ENCODE data around the gene ETV1.

Gene ETV1

GRCh38 chr7:13875496-13876074 lies 113.9 kb downstream of the ETV1 start:
- CTCF ChIA-PET = no interaction called here
- TF ChIP-seq, protein P1, sequence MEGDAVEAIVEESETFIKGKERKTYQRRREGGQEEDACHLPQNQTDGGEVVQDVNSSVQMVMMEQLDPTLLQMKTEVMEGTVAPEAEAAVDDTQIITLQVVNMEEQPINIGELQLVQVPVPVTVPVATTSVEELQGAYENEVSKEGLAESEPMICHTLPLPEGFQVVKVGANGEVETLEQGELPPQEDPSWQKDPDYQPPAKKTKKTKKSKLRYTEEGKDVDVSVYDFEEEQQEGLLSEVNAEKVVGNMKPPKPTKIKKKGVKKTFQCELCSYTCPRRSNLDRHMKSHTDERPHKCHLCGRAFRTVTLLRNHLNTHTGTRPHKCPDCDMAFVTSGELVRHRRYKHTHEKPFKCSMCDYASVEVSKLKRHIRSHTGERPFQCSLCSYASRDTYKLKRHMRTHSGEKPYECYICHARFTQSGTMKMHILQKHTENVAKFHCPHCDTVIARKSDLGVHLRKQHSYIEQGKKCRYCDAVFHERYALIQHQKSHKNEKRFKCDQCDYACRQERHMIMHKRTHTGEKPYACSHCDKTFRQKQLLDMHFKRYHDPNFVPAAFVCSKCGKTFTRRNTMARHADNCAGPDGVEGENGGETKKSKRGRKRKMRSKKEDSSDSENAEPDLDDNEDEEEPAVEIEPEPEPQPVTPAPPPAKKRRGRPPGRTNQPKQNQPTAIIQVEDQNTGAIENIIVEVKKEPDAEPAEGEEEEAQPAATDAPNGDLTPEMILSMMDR (IDR thresholded peaks at IDR 0.05; ENCODE audit: control extremely low read depth, extremely low read depth, low read depth, missing control alignments) = no peak
- DNase-seq (ENCODE audit: extremely low spot score) = no peak
- POLR2A ChIA-PET = no interaction called here

DNA sequence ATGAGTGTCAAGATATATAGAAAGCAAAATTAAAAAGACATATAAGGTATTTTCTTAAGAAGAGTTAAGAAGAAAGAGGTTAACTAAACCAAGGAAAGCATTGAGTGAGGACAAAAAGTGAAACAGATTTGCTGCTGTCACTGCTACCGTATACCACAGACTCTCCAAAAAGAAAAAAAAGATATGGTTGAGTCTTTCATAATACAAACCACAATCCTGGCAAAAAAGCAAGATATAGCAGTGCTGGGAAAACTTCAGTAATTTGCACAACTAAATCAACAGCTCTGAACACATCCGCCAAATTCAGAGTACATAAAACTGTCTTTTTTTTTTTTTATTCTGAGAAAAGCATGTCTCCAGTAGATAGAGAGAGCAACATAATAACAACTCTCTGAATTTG lies 114.7 kb downstream of the ETV1 start:
- ChIA-PET POLR2A (no interaction called here), CTCF (no interaction called here)
- TF ChIP-seq, protein P1 (IDR thresholded peaks at IDR 0.05; ENCODE audit: control extremely low read depth, extremely low read depth, low read depth, missing control alignments) = no peak
- DNase-seq (ENCODE audit: extremely low spot score) = no peak

DNA sequence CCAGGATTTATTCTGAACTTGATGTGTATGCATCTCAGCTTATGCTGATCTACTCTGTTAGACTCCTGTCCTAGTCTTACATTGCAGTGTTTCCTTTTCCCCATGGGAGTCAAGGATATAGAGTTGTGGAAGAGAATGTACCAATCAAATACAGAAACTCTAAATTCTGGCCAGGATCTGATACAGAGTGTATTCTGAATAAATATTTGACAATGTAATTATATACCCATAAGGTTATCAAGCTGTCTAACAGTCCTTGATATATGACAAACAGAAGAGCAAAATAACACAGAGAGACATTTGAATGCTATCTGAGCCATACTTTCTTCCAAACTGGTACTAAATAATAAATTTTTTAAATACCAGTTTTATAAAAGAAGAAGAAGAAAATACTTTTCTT lies 116.8 kb downstream of the ETV1 start:
- CTCF ChIA-PET = no interaction called here
- TF ChIP-seq, protein P1 (IDR thresholded peaks at IDR 0.05; ENCODE audit: control extremely low read depth, extremely low read depth, low read depth, missing control alignments) = no peak
- no peak for DNase-seq (ENCODE audit: extremely low spot score)

DNA sequence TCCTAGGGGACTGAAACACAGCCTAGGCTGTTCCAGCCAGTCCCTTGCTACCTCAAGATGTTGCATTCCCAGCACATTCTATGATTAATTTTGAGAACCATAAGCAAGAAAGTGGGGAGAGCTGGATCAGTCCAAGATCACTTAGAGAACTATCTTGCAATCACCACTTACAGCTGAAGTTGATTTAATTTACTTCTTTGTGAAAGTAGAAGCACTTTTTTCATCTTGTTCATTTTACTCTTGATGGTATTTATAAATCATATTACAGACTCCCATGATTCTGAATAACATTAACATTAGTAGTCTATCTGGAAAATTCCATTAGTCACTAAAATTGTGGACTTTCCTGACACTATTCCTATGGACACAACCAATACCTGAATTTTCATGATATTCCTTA lies 118.5 kb downstream of the ETV1 start:
- POLR2A ChIA-PET = no interaction called here
- CTCF ChIA-PET = no interaction called here
- no peak for DNase-seq (ENCODE audit: extremely low spot score)
- TF ChIP-seq, protein P1 (IDR thresholded peaks at IDR 0.05; ENCODE audit: control extremely low read depth, extremely low read depth, low read depth, missing control alignments) = no peak

More for the DNA sequence above, 116.8 kb downstream of the ETV1 start:
- POLR2A ChIA-PET = no interaction called here

DNA sequence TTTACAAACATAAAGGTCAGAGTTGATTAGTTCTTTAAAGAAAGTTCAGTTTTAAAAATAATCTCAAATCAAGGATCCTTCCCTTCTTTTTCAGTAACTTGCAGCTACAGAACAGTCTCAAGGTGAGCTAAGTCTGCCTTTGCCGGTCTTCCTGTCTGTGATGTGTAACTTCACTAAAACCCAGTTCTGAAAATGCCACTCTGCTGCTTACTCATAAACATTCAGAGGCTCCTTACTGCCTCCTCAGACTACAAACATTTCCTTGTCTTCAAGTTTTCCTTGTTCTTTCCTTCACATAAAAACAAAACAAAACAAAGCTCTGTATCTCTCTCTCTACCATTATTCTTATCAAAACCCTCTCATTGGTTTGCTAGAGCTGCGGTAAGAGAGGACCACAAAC lies 128.7 kb downstream of the ETV1 start:
- TF ChIP-seq, protein P1 (IDR thresholded peaks at IDR 0.05; ENCODE audit: control extremely low read depth, extremely low read depth, low read depth, missing control alignments) = no peak
- ChIA-PET POLR2A (no interaction called here), CTCF (no interaction called here)
- DNase-seq (ENCODE audit: extremely low spot score) = no peak

GRCh38 chr7:13856012-13856411 lies 133.5 kb downstream of the ETV1 start:
- TF ChIP-seq, protein P1 (IDR thresholded peaks at IDR 0.05; ENCODE audit: control extremely low read depth, extremely low read depth, low read depth, missing control alignments) = no peak
- CTCF ChIA-PET = no interaction called here
- DNase-seq (ENCODE audit: extremely low spot score) = no peak
- POLR2A ChIA-PET = no interaction called here
